PC-9 (cell line): Measurements from ENCODE around the gene PHLDB2. TPM values are rescaled to one million over a fixed set of nuclear protein-coding genes. Genes with fewer than 3 reads are reported as not detected.

Source experiments
- BruUV-seq: library from RNA; stranded (reverse); fragments of 400-500 nt; replicated peaks from 2 replicates; lab custom pipeline; 2021; lab: Mats Ljungman, UMichigan
- CTCF ChIA-PET: fragments of 300-600 bp; sonication (Branson Sonifier 250); formaldehyde crosslinking; loops from one replicate; lab custom pipeline; 2022; ENCODE audit warnings: antibody characterized with exemption; lab: Charles Lee
- POLR2A ChIA-PET: fragments of 300-600 bp; sonication (Branson Sonifier 250); formaldehyde crosslinking; loops from one replicate; lab custom pipeline; 2022; ENCODE audit warnings: antibody characterized with exemption; ENCODE audit not compliant: unreplicated experiment; lab: Charles Lee
- DNase-seq, 2 experiments: peaks; one replicate each; pipeline versions ENCODE4 v3.0.0 to v3.0.0-alpha.2; 2015 to 2022; ENCODE audit warnings: mixed read lengths in 1 of 2
- H2AFZ ChIP-seq: fragments of 200-600 bp; sonication (generic); 2 replicates; pipeline ENCODE4 v1.8.1; 2017; ENCODE audit warnings: antibody characterized with exemption
- H3F3A ChIP-seq: fragments of 200-600 bp; sonication (generic); 2 replicates; pipeline ENCODE4 v1.8.1; 2017; ENCODE audit warnings: antibody characterized with exemption, mild to moderate bottlenecking, low read depth; ENCODE audit not compliant: insufficient read depth
- H3K27ac ChIP-seq: fragments of 200-600 bp; sonication (generic); 2 replicates; pipeline ENCODE4 v1.6.1; 2016; ENCODE audit warnings: mixed run types
- H3K27me3 ChIP-seq: fragments of 200-600 bp; sonication (generic); 2 replicates; pipeline ENCODE4 v1.6.1; 2016; ENCODE audit warnings: low read depth, mixed run types; ENCODE audit not compliant: insufficient read depth
- H3K36me3 ChIP-seq: fragments of 200-600 bp; sonication (generic); 2 replicates; pipeline ENCODE4 v1.6.1; 2016; ENCODE audit warnings: low read depth, mixed run types
- H3K4me1 ChIP-seq: fragments of 200-600 bp; sonication (generic); replicated peaks from 2 replicates; pipeline ENCODE4 v1.6.1; 2016; ENCODE audit warnings: mixed run types; ENCODE audit not compliant: insufficient read depth
- H3K4me2 ChIP-seq: fragments of 200-600 bp; sonication (generic); 2 replicates; pipeline ENCODE4 v1.6.1; 2017; ENCODE audit warnings: mixed run types
- H3K4me3 ChIP-seq: fragments of 200-600 bp; sonication (generic); 2 replicates; pipeline ENCODE4 v1.6.1; 2016; ENCODE audit warnings: mixed run types
- H3K79me2 ChIP-seq: fragments of 200-600 bp; sonication (generic); 2 replicates; pipeline ENCODE4 v1.6.1; 2017; ENCODE audit warnings: low read depth, mixed run types
- H3K9me2 ChIP-seq: fragments of 200-600 bp; sonication (generic); 2 replicates; pipeline ENCODE4 v1.8.1; 2017; ENCODE audit warnings: mild to moderate bottlenecking; ENCODE audit not compliant: insufficient read depth
- H3K9me3 ChIP-seq: fragments of 200-600 bp; sonication (generic); 2 replicates; pipeline ENCODE4 v1.8.1; 2016; ENCODE audit warnings: low read depth; ENCODE audit not compliant: insufficient read depth
- H4K20me1 ChIP-seq: fragments of 200-600 bp; sonication (generic); 2 replicates; pipeline ENCODE4 v1.8.1; 2017; ENCODE audit not compliant: insufficient read depth
- EZH2 ChIP-seq: fragments of 200-600 bp; sonication (generic); IDR thresholded peaks from 2 replicates; pipeline ENCODE4 v1.8.0; 2017; ENCODE audit warnings: antibody characterized with exemption, low read depth
- intact Hi-C: fragments of 100-400 bp; cut with micrococcal nuclease; formaldehyde crosslinking; loops from one replicate; pipeline ENCODE4 v1.10.0; 2022; ENCODE audit not compliant: unreplicated experiment
- total RNA-seq: library from RNA; stranded (reverse); gene quantifications from 2 replicates; pipeline ENCODE4 v1.2.3, GENCODE V29; 2021
- TF ChIP-seq, protein P1 (sequence below): fragments of 200-600 bp; sonication (generic); conservative IDR thresholded peaks from 2 replicates; pipeline ENCODE4 v1.6.1; 2017; ENCODE audit warnings: mixed run types, antibody characterized with exemption, mild to moderate bottlenecking, moderate library complexity

Gene PHLDB2
- total RNA-seq, 1 experiment from 2014 or later = 42.7 TPM

DNA sequence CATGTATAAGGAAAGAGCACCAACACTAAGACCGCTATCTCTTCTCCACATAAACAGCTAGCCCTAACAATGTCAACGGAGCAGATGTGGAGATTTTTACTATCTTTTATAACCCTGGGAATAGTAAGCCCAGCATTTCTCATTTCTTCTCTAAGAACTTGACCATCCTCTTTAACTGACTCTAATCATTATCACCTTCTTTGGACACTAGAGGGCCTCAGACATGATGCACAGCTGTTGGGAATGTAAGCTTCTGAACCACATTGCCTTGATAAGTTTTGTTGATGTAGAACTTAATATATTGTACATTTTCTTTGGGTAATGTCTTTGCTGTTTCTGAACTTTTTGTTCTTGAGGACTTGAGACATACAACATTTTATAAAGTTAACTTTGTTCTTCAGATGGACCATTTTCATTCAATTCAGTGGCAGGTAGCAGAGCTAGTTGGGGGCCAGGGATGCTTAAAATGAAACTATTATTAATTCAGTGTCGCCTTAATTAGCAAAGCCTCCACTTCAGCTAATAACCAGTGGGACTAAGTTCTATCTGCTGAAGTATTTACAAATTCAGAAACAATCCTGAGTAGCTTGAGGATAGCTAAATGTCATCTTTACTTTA, 130.1 kb downstream of the PHLDB2 start:
- CTCF ChIA-PET = interaction anchor here (0.6 to 1.8 kb wide), 8 partner anchors 11 to 1595 kb away, joined by 3 to 19 read pairs (median 8); partner anchors contain the start of gene ABHD10
- no peaks in the 10 kb centered on the region for H3K79me2 ChIP-seq
- no peak overlapping the region for H3K27ac ChIP-seq
- no peaks in the 10 kb centered on the region for H3K27me3 ChIP-seq
- peaks cover 22% of the 10 kb centered on the region for H3K36me3 ChIP-seq
- no peaks in the 10 kb centered on the region for H4K20me1 ChIP-seq
- H3K9me3 ChIP-seq = no peaks in the 10 kb centered on the region
- DNase-seq = peak in 1 of 2 experiments; percentile 61
- no peak overlapping the region for H3K4me2 ChIP-seq
- intact Hi-C loops = loop anchor here (2.0 to 10.0 kb wide), 4 partner anchors 24 to 536 kb away; no protein-coding TSS in a partner anchor
- POLR2A ChIA-PET = no interaction called here
- no peaks in the 10 kb centered on the region for H3K4me1 ChIP-seq
- TF ChIP-seq, protein P1, sequence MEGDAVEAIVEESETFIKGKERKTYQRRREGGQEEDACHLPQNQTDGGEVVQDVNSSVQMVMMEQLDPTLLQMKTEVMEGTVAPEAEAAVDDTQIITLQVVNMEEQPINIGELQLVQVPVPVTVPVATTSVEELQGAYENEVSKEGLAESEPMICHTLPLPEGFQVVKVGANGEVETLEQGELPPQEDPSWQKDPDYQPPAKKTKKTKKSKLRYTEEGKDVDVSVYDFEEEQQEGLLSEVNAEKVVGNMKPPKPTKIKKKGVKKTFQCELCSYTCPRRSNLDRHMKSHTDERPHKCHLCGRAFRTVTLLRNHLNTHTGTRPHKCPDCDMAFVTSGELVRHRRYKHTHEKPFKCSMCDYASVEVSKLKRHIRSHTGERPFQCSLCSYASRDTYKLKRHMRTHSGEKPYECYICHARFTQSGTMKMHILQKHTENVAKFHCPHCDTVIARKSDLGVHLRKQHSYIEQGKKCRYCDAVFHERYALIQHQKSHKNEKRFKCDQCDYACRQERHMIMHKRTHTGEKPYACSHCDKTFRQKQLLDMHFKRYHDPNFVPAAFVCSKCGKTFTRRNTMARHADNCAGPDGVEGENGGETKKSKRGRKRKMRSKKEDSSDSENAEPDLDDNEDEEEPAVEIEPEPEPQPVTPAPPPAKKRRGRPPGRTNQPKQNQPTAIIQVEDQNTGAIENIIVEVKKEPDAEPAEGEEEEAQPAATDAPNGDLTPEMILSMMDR = peak; percentile 96
- no peak for TF ChIP-seq EZH2
- H3K9me2 ChIP-seq = no peaks in the 10 kb centered on the region
- no peak overlapping the region for H3K4me3 ChIP-seq
- H2AFZ ChIP-seq = no peak overlapping the region
- H3F3A ChIP-seq = peaks cover 18% of the 10 kb centered on the region
- BruUV-seq = no TSS peak

DNA sequence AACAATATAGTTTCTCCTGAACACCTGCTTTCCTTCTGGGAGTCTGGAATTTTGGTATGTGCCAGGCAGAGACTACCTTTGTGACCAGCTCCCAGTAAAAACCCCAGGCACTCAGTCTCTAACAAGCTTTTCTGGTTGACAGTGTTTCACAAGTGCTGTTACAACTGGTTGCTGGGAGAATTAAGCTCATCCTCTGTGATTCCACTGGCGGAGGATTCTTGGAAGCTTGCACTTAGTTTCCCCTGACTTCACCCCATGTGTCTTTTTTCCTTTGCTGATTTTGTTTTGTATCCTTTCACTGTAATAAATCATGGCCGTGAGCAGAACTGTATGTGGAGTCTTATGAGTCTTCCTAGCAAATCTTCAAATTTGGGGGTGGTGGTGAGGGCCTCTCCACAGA, 134.0 kb downstream of the PHLDB2 start:
- no peaks in the 10 kb centered on the region for H3K9me2 ChIP-seq
- no peak for DNase-seq
- H4K20me1 ChIP-seq = no peaks in the 10 kb centered on the region
- H3K4me2 ChIP-seq = no peak overlapping the region
- no peak overlapping the region for H3K4me3 ChIP-seq
- no TSS peak for BruUV-seq
- peaks cover 4% of the 10 kb centered on the region; the same call in 1 of the 2 replicates for H3K9me3 ChIP-seq
- H3K27ac ChIP-seq = no peak overlapping the region
- intact Hi-C loops = no loop called here
- no peak overlapping the region for H2AFZ ChIP-seq
- H3K79me2 ChIP-seq = no peaks in the 10 kb centered on the region
- H3F3A ChIP-seq = peaks cover 12% of the 10 kb centered on the region
- CTCF ChIA-PET = interaction anchor here (0.6 to 1.0 kb wide), 2 partner anchors 15 to 27 kb away, joined by 3 to 4 read pairs; no protein-coding TSS in a partner anchor
- peaks cover 9% of the 10 kb centered on the region for H3K36me3 ChIP-seq
- TF ChIP-seq EZH2 = no peak
- TF ChIP-seq, protein P1 = no peak
- no peaks in the 10 kb centered on the region for H3K4me1 ChIP-seq
- H3K27me3 ChIP-seq = no peaks in the 10 kb centered on the region
- POLR2A ChIA-PET = interaction anchor here (0.6 kb wide), 1 partner anchor 132 kb away, joined by 3 read pairs; no protein-coding TSS in a partner anchor

DNA sequence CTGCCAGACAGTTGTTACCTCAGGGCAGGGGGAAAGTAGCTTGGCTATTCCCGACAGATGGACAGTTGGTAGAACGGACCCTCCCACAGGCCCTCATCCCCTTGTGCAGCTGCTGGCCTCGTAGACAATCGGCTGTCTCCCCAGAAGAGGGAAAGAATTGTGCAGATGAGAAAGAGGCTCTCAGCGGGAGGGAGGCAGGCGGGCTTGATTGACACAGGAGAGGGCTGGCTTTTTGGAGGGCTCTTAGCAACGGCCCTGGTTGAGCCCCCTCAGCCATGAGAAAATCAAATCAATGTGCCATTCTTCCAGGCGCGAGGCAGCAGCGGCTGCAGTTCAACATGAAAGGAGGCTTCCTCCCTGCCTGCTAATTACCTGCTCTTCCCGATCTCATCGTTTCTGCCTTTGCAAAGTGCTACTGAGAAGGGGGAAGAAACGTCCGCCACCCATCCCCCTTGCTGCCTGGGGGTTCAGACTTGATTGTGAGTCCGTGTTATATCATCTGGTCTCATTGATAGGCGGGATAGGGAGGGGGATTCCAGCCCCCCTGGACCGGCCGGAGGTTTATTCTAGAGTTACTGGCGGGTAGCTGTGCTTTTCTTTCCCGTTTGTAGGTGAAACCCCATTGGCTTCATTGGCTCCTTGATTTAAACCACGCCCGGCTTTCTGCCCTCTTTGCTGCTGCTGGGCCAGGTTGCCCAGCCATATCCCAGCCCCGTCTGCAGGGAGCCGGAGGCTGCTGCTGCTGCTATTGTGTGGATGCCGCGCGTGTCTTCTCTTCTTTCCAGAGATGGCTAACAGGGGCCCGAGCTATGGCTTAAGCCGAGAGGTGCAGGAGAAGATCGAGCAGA, 139.8 kb downstream of the PHLDB2 start, which contains the start of gene TAGLN3:
Gene TAGLN3, plus strand, starts transcription at position 287 of the 848 bp plus-strand sequence. Its CDS starts 501 bp downstream, at position 788.
- no peak within 1 kb of the TSS for H3K4me3 ChIP-seq
- ChIA-PET POLR2A (interaction anchor here (0.5 to 0.7 kb wide), 2 partner anchors 19 to 20 kb away, joined by 4 read pairs; no protein-coding TSS in a partner anchor), CTCF (interaction anchor here (0.5 to 1.0 kb wide), 2 partner anchors 11 to 15 kb away, joined by 3 to 5 read pairs; no protein-coding TSS in a partner anchor)
- no peaks in the 10 kb centered on the region for H3K9me2 ChIP-seq
- H3K27me3 ChIP-seq = no peaks in the 10 kb centered on the region
- no TSS peak for BruUV-seq
- TF ChIP-seq EZH2 = no peak
- no peak within 1 kb of the TSS for H3K4me2 ChIP-seq
- H3K79me2 ChIP-seq = no peaks in the 10 kb centered on the region
- H3K36me3 ChIP-seq = no peaks in the 10 kb centered on the region
- no peaks in the 10 kb centered on the region for H4K20me1 ChIP-seq
- H3K27ac ChIP-seq = no peak within 1 kb of the TSS
- H3K4me1 ChIP-seq = peaks cover 10% of the 10 kb centered on the region; the same call in 1 of the 2 replicates
- H3F3A ChIP-seq = no peaks in the 10 kb centered on the region
- no peak within 1 kb of the TSS for H2AFZ ChIP-seq
- intact Hi-C loops = no loop called here
- peaks cover 4% of the 10 kb centered on the region; the same call in 1 of the 2 replicates for H3K9me3 ChIP-seq
- DNase-seq = no peak
